Aorta (tissue), 5 donors: Measurements from ENCODE around the gene EGFR. TPM values are rescaled to one million over a fixed set of nuclear protein-coding genes. Genes with fewer than 3 reads are reported as not detected.

Experiments used
- ATAC-seq: fragments of 200-7000 bp; cut with Tn5 transposase; one replicate; pipeline ENCODE4 v1.9.1; 2022; ENCODE audit warnings: moderate library complexity; ENCODE audit not compliant: low FRiP score
- DNase-seq, 2 donors: peaks; one replicate each; pipeline ENCODE4 v3.0.0-alpha.2; 2020
- H3K27ac ChIP-seq, 2 donors: one replicate each; pipeline ENCODE4 v1.5.1; 2013; ENCODE audit warnings: low read length in 2 of 2, mild to moderate bottlenecking in 2 of 2, moderate library complexity in 2 of 2, control low read depth in 1 of 2, inconsistent platforms in 1 of 2, low read depth in 1 of 2
- H3K27me3 ChIP-seq, 2 donors: one replicate each; pipeline ENCODE4 v1.6.1; 2013; ENCODE audit warnings: control low read depth in 1 of 2, low read length in 1 of 2, mild to moderate bottlenecking in 1 of 2, moderate library complexity in 1 of 2; ENCODE audit not compliant: insufficient read depth in 2 of 2, control insufficient read depth in 1 of 2
- H3K36me3 ChIP-seq, 2 donors: one replicate each; pipeline ENCODE4 v1.6.1; 2013; ENCODE audit warnings: control low read depth in 1 of 2, low read length in 1 of 2, mild to moderate bottlenecking in 1 of 2; ENCODE audit not compliant: insufficient read depth in 2 of 2, control insufficient read depth in 1 of 2
- H3K4me1 ChIP-seq, 2 donors: one replicate each; pipeline ENCODE4 v1.6.1; 2013; ENCODE audit warnings: low read length in 2 of 2, control low read depth in 1 of 2, mild to moderate bottlenecking in 1 of 2, moderate library complexity in 1 of 2; ENCODE audit not compliant: insufficient read depth in 2 of 2, control insufficient read depth in 1 of 2
- H3K4me3 ChIP-seq, 2 donors: one replicate each; pipeline ENCODE4 v1.5.1; 2013; ENCODE audit warnings: low read length in 2 of 2, control low read depth in 1 of 2, mild to moderate bottlenecking in 1 of 2
- H3K9me3 ChIP-seq: one replicate; pipeline ENCODE4 v1.6.1; 2013; ENCODE audit warnings: mild to moderate bottlenecking, low read length; ENCODE audit not compliant: control insufficient read depth
- WGBS, 2 donors: extraction: QIAGEN DNeasy Blood & Tissue Kit; methylation state at CpG; one replicate each; pipeline ENCODE4 v1.1.7; 2013; 5-methylcytosine and 5-hydroxymethylcytosine counted together
- intact Hi-C, 2 donors: fragments of 100-400 bp; cut with DNase I; formaldehyde crosslinking; loops; one replicate each; pipeline versions ENCODE4 v1.14.2 to v1.15.0; 2022
- polyA plus RNA-seq, 2 donors: library from polyadenylated mRNA; stranded (reverse); fragments of 200-250 nt; gene quantifications; one replicate each; pipeline ENCODE4 v1.2.3, GENCODE V29; 2013
- total RNA-seq, 2 donors: library from RNA; stranded (reverse); fragmentation: NEBNext Ultra II Directional; extraction: Animal tissue kit (Norgen Biotek cat#: 25700); gene quantifications; one replicate each; pipeline ENCODE4 v1.2.1, GENCODE V29; 2021
- donor health status: healthy with polysubstance abuse.
- donor health status: Bipolar disorder and iron deficiency.
- donor health status: DM: no; HTN: no; CAD: no.
- donor health status: DM: no; HTN: no; CAD: no.
- donor health status: DM: yes; HTN: yes; CAD: no.

Gene EGFR
- total and polyA plus RNA-seq, 4 donors: 3.0 to 72.4 (median 40.9) TPM

DNA sequence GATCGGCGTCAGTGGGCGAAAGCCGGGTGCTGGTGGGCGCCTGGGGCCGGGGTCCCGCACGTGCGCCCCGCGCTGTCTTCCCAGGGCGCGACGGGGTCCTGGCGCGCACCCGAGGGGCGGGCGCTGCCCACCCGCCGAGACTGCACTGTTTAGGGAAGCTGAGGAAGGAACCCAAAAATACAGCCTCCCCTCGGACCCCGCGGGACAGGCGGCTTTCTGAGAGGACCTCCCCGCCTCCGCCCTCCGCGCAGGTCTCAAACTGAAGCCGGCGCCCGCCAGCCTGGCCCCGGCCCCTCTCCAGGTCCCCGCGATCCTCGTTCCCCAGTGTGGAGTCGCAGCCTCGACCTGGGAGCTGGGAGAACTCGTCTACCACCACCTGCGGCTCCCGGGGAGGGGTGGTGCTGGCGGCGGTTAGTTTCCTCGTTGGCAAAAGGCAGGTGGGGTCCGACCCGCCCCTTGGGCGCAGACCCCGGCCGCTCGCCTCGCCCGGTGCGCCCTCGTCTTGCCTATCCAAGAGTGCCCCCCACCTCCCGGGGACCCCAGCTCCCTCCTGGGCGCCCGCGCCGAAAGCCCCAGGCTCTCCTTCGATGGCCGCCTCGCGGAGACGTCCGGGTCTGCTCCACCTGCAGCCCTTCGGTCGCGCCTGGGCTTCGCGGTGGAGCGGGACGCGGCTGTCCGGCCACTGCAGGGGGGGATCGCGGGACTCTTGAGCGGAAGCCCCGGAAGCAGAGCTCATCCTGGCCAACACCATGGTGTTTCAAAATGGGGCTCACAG is 1.1 kb downstream of the EGFR start:
- Histone ChIP-seq H3K9me3 (no peaks in the 10 kb centered on the region), H3K4me3 (peak overlapping the region; percentile 84 to 88), H3K4me1 (no peaks in the 10 kb centered on the region), H3K36me3 (no peaks in the 10 kb centered on the region), H3K27ac (peak overlapping the region; percentile 15 to 91), H3K27me3 (no peaks in the 10 kb centered on the region)
- 1 to 3% methylated on average over 60 to 78 of the region's 78 CpGs for WGBS, 2 donors
- DNase-seq: peak in 1 of 2 donors; percentile 78
- intact Hi-C loops: loop anchor here (2.0 to 10.0 kb wide), 6 partner anchors 32 to 235 kb away; no protein-coding TSS in a partner anchor
- peak; percentile 4 for ATAC-seq

GRCh38 chr7:55020466-55020871 is 1.7 kb downstream of the EGFR start:
- Histone ChIP-seq H3K4me1 (no peaks in the 10 kb centered on the region), H3K27me3 (no peaks in the 10 kb centered on the region), H3K4me3 (peak overlapping the region; percentile 84 to 88), H3K36me3 (no peaks in the 10 kb centered on the region), H3K9me3 (no peaks in the 10 kb centered on the region), H3K27ac (peak overlapping the region; percentile 15 to 91)
- peak; percentile 8 for ATAC-seq
- peak in 1 of 2 donors; percentile 82 for DNase-seq
- 20 to 25% methylated on average over 11 of the region's 11 CpGs for WGBS, 2 donors
- intact Hi-C loops: loop anchor here (5.0 kb wide), 2 partner anchors 52 to 67 kb away; no protein-coding TSS in a partner anchor

GRCh38 chr7:55021053-55021452 is 2.2 kb downstream of the EGFR start:
- WGBS, 2 donors: 72 to 77% methylated on average over 9 of the region's 9 CpGs

DNA sequence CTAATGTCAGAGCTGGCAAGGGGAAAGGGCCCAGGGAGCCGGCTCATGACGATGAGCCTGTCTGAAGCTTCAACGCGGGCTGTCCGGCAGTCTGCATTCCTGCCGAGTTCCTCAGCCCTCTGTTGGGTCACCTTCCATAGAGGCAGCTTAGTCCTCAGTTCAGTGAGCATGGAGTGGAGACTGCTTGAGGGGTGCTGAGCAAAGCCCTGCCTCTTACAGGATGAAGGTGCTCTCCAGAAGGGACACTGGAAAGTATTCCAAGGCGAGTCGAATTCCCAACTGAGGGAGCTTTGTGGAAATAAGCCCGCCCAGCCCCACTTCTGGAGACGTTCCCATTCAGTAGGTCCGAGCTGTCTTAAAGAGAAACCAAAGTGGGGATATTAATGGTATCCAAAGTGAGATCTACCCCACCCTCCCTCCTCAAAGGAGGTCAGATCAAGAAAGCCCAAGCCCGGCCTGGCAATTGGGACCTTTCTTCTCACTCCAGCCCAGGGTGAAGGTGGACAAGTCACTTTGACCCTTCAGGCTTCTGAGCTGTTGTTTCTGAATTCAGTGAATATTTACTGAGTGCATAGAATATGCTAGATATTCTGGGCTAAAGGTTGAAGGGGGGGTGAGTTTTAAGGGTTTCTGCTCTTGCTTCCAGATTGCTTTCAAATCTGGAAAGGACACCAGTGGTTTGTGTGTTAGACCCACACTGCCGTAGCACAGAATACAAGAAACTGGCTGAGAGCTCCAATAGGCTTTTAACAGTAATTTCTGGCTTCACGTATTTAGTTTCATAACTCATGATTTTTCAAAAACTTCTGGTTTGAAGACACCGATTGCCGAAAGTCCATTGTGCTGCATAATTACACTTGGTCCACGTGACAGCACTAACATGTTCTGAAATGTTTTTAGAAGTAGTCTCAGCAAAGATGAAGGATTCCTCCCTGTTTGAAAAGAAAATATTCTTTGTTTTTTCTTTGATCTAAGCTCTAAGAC is 3.5 kb downstream of the EGFR start:
- no peaks in the 10 kb centered on the region for H3K9me3 ChIP-seq
- intact Hi-C loops: loop anchor here (5.0 kb wide), 2 partner anchors 50 to 65 kb away; no protein-coding TSS in a partner anchor
- no peak overlapping the region for H3K4me3 ChIP-seq
- H3K36me3 ChIP-seq: no peaks in the 10 kb centered on the region
- ATAC-seq: no peak
- H3K27ac ChIP-seq: peak overlapping the region in 1 of 2 donors; percentile 30
- no peak for DNase-seq
- H3K27me3 ChIP-seq: no peaks in the 10 kb centered on the region
- 28 to 42% methylated on average over 17 of the region's 17 CpGs for WGBS, 2 donors
- peaks cover 0 to 4% of the 10 kb centered on the region in 2 donors for H3K4me1 ChIP-seq

More at GRCh38 chr7:55021053-55021452, 2.2 kb downstream of the EGFR start:
- Histone ChIP-seq H3K4me1 (no peaks in the 10 kb centered on the region), H3K36me3 (no peaks in the 10 kb centered on the region), H3K27me3 (no peaks in the 10 kb centered on the region), H3K27ac (no peak overlapping the region), H3K9me3 (no peaks in the 10 kb centered on the region), H3K4me3 (no peak overlapping the region)
- intact Hi-C loops: loop anchor here (5.0 kb wide), 2 partner anchors 51 to 66 kb away; no protein-coding TSS in a partner anchor
- DNase-seq (no peak), ATAC-seq (no peak)

DNA sequence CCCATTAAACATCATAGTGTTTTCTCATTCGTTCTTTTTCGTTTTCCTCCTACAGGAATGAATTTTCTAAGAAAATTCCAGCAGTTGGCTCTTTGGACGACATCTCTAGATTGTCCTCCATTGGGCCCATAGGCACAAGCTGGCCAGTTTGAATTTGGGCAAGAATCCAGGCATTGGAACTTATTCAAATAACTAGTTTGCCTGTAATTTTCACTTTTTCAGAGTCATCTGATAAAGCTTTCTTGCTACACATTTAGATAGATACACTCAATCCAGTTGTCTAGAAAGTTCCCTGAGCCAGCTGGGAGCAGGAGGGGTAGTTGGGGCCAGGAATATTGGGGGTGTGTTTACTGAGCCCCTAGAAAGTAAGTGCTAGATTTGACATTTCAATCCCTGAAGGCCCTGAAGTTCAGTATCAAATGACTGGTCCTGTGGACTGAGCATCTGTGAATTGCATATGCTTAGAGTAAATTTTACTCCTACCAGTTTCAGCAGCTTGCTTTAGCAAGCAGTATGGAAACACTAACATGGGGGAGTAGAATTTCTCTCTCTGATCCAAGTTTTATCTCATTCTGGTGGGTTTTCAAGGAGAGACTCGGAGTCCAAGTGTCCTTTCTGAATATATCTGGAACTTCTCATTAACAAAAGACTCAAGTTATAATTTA is 5.2 kb downstream of the EGFR start:
- no peaks in the 10 kb centered on the region for H3K9me3 ChIP-seq
- WGBS, 2 donors: 53 to 55% methylated on average over 4 of the region's 4 CpGs
- DNase-seq (no peak), ATAC-seq (no peak)
- no peak overlapping the region for H3K4me3 ChIP-seq
- no peaks in the 10 kb centered on the region for H3K27me3 ChIP-seq
- H3K4me1 ChIP-seq: peaks cover 0 to 4% of the 10 kb centered on the region in 2 donors
- H3K36me3 ChIP-seq: no peaks in the 10 kb centered on the region
- H3K27ac ChIP-seq: no peak overlapping the region
- intact Hi-C loops: loop anchor here (5.0 kb wide), 2 partner anchors 48 to 63 kb away; no protein-coding TSS in a partner anchor

DNA sequence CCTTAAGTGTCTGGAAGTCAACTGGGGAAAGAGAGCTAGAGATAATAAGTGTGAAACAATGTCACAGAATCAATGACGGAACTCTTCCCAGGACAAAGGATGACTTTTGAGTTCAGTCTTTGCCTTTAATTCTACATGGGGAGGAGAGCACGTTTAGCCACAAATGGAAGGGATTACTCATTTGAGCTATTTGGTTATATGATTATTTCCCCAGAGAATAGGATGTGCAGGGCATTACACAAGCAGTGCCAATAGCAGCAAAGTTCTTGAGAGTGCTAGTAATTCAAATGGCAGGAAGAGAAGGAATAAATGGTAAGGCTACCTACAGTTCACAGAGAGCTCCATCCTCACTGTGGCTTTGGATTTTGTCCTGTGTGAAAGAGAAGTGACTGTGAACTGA is 6.0 kb downstream of the EGFR start:
- H3K4me3 ChIP-seq: no peak overlapping the region
- no peaks in the 10 kb centered on the region for H3K36me3 ChIP-seq
- H3K4me1 ChIP-seq: peaks cover under 1 to 4% of the 10 kb centered on the region in 2 donors
- no peak for ATAC-seq
- H3K27me3 ChIP-seq: no peaks in the 10 kb centered on the region
- 45 to 50% methylated on average over 2 of the region's 2 CpGs for WGBS, 2 donors
- DNase-seq: no peak
- H3K9me3 ChIP-seq: no peaks in the 10 kb centered on the region
- intact Hi-C loops: loop anchor here (5.0 kb wide), 2 partner anchors 48 to 63 kb away; no protein-coding TSS in a partner anchor
- no peak overlapping the region for H3K27ac ChIP-seq

- ATAC-seq (no peak), DNase-seq (no peak)
- Histone ChIP-seq H3K4me1 (peaks cover 6% of the 10 kb centered on the region in 2 donors), H3K9me3 (no peaks in the 10 kb centered on the region), H3K4me3 (no peak overlapping the region), H3K36me3 (no peaks in the 10 kb centered on the region), H3K27me3 (no peaks in the 10 kb centered on the region), H3K27ac (peak overlapping the region; percentile 49 to 83)
- WGBS, 2 donors: 43 to 46% methylated on average over 11 of the region's 11 CpGs
- intact Hi-C loops: no loop called here
These were observed 7.4 kb downstream of the EGFR start for GRCh38 chr7:55026086-55026790.
